Measurements from ENCODE around the gene ECT2L.

- TF ChIP-seq CTCF (conservative IDR thresholded peaks at IDR 0.05; ENCODE audit: low read depth, low read length) (no peak), EZH2 (IDR thresholded peaks at IDR 0.05; ENCODE audit: borderline replicate concordance, low read depth, low read length, poor library complexity, severe bottlenecking) (no peak)
Observed at GRCh38 chr6:138773177-138774091, 22.5 kb upstream of the ECT2L start, which contains the start of gene CCDC28A.
